ENCODE results near the gene MTCL3.

The MTCL3 gene

GRCh38 chr6:127453845-127454619 is 65.1 kb downstream of the MTCL3 start:
- intact Hi-C loops (cut with micrococcal nuclease) = no loop called here
- TF ChIP-seq CTCF (IDR thresholded peaks at IDR 0.05) = no peak
- Histone ChIP-seq H3K4me3 (ENCODE audit: low read length) (no peak overlapping the region), H3K36me3 (ENCODE audit: control insufficient read depth, insufficient read depth, low read length) (no peaks in the 10 kb centered on the region), H3K27ac (ENCODE audit: low read length) (no peak overlapping the region), H3K4me1 (ENCODE audit: control insufficient read depth, insufficient read depth, low read length) (no peaks in the 10 kb centered on the region), H3K27me3 (ENCODE audit: control insufficient read depth, insufficient read depth, low read length) (peaks cover 2% of the 10 kb centered on the region), H3K9me3 (ENCODE audit: control insufficient read depth, insufficient read depth, low read length) (no peaks in the 10 kb centered on the region)
- peaks cover 2 to 28% of the 10 kb centered on the region in 2 donors for H3K27me3 Mint-ChIP-seq (ENCODE audit: low read depth in 2 of 2)
- H3K4me1 Mint-ChIP-seq = no peaks in the 10 kb centered on the region
- ATAC-seq (no peak), DNase-seq (no peak)
- no peaks in the 10 kb centered on the region for H3K36me3 Mint-ChIP-seq
- H3K4me3 Mint-ChIP-seq = no peak overlapping the region
- no peaks in the 10 kb centered on the region for H3K9me3 Mint-ChIP-seq
- no CpG with 5 or more reads among the region's 2 CpGs for WGBS (ENCODE audit: insufficient coverage)
- H3K27ac Mint-ChIP-seq = no peak overlapping the region

- Histone ChIP-seq H3K4me3 (ENCODE audit: low read length) (no peak overlapping the region), H3K27me3 (ENCODE audit: control insufficient read depth, insufficient read depth, low read length) (peaks cover 2% of the 10 kb centered on the region), H3K27ac (ENCODE audit: low read length) (no peak overlapping the region), H3K36me3 (ENCODE audit: control insufficient read depth, insufficient read depth, low read length) (no peaks in the 10 kb centered on the region), H3K9me3 (ENCODE audit: control insufficient read depth, insufficient read depth, low read length) (no peaks in the 10 kb centered on the region), H3K4me1 (ENCODE audit: control insufficient read depth, insufficient read depth, low read length) (no peaks in the 10 kb centered on the region)
- H3K27me3 Mint-ChIP-seq (ENCODE audit: low read depth in 2 of 2) = peaks cover 2 to 19% of the 10 kb centered on the region in 2 donors
- intact Hi-C loops (cut with micrococcal nuclease) = no loop called here
- H3K36me3 Mint-ChIP-seq = no peaks in the 10 kb centered on the region
- ATAC-seq (no peak), DNase-seq (no peak)
- H3K4me1 Mint-ChIP-seq = no peaks in the 10 kb centered on the region
- H3K27ac Mint-ChIP-seq = no peak overlapping the region
- TF ChIP-seq CTCF (IDR thresholded peaks at IDR 0.05) = no peak
- no peak overlapping the region for H3K4me3 Mint-ChIP-seq
- H3K9me3 Mint-ChIP-seq = no peaks in the 10 kb centered on the region
Measured at GRCh38 chr6:127452803-127453202, 66.3 kb downstream of the MTCL3 start.

- Histone ChIP-seq H3K36me3 (ENCODE audit: control insufficient read depth, insufficient read depth, low read length) (no peaks in the 10 kb centered on the region), H3K4me1 (ENCODE audit: control insufficient read depth, insufficient read depth, low read length) (no peaks in the 10 kb centered on the region), H3K9me3 (ENCODE audit: control insufficient read depth, insufficient read depth, low read length) (no peaks in the 10 kb centered on the region), H3K27ac (ENCODE audit: low read length) (no peak overlapping the region), H3K27me3 (ENCODE audit: control insufficient read depth, insufficient read depth, low read length) (peaks cover 2% of the 10 kb centered on the region), H3K4me3 (ENCODE audit: low read length) (no peak overlapping the region)
- ATAC-seq (no peak), DNase-seq (no peak)
- Mint-ChIP-seq H3K9me3 (no peaks in the 10 kb centered on the region), H3K27me3 (ENCODE audit: low read depth in 2 of 2) (peaks cover 2 to 20% of the 10 kb centered on the region in 2 donors), H3K27ac (no peak overlapping the region), H3K4me1 (no peaks in the 10 kb centered on the region), H3K4me3 (no peak overlapping the region), H3K36me3 (no peaks in the 10 kb centered on the region)
- no peak for TF ChIP-seq CTCF (IDR thresholded peaks at IDR 0.05)
- 88% methylated on average over 3 of the region's 3 CpGs for WGBS (ENCODE audit: insufficient coverage)
- intact Hi-C loops (cut with micrococcal nuclease) = no loop called here
Measured at GRCh38 chr6:127451388-127451787, 67.7 kb downstream of the MTCL3 start.

GRCh38 chr6:127447780-127448179 is 71.4 kb downstream of the MTCL3 start:
- no peak for TF ChIP-seq CTCF (IDR thresholded peaks at IDR 0.05)
- no peak overlapping the region for H3K4me3 ChIP-seq (ENCODE audit: low read length)
- H3K27ac Mint-ChIP-seq = no peak overlapping the region
- no peaks in the 10 kb centered on the region for H3K9me3 Mint-ChIP-seq
- no peaks in the 10 kb centered on the region for H3K4me1 Mint-ChIP-seq
- no peak for ATAC-seq
- no peaks in the 10 kb centered on the region for H3K4me1 ChIP-seq (ENCODE audit: control insufficient read depth, insufficient read depth, low read length)
- DNase-seq = no peak
- no peaks in the 10 kb centered on the region for H3K27me3 ChIP-seq (ENCODE audit: control insufficient read depth, insufficient read depth, low read length)
- H3K4me3 Mint-ChIP-seq = no peak overlapping the region
- peaks cover 4 to 32% of the 10 kb centered on the region in 2 donors for H3K27me3 Mint-ChIP-seq (ENCODE audit: low read depth in 2 of 2)
- no peaks in the 10 kb centered on the region for H3K9me3 ChIP-seq (ENCODE audit: control insufficient read depth, insufficient read depth, low read length)
- no peaks in the 10 kb centered on the region for H3K36me3 ChIP-seq (ENCODE audit: control insufficient read depth, insufficient read depth, low read length)
- intact Hi-C loops (cut with micrococcal nuclease) = no loop called here
- H3K27ac ChIP-seq (ENCODE audit: low read length) = no peak overlapping the region
- no peaks in the 10 kb centered on the region for H3K36me3 Mint-ChIP-seq
